SK-N-SH (cell line): ENCODE measurements around the gene PKP4. TPM values are rescaled to one million over a fixed set of nuclear protein-coding genes. Genes with fewer than 3 reads are reported as not detected.
A peak's percentile ranks its signal among the peaks of the same experiment; 100 is the strongest.

Experiments used
- CTCF ChIA-PET: fragments of 300-600, 350-600 bp; formaldehyde crosslinking; extraction: SDS; loops from one replicate; lab custom pipeline; 2021; lab: Yijun Ruan, JAX
- POLR2A ChIA-PET: fragments of 350-600 bp; sonication (Branson Sonifier 250); formaldehyde crosslinking; extraction: SDS; loops from one replicate; lab custom pipeline; 2020; ENCODE audit warnings: antibody characterized with exemption, inconsistent platforms; lab: Yijun Ruan, JAX
- DNase-seq: peaks from one replicate; pipeline ENCODE4 v3.0.0; 2012
- H2AFZ ChIP-seq: fragments of 200-600 bp; sonication (generic); 2 replicates; pipeline ENCODE4 v1.8.1; 2016; ENCODE audit warnings: antibody characterized with exemption, mild to moderate bottlenecking, low read depth
- H3F3A ChIP-seq: fragments of 200-600 bp; sonication (generic); replicated peaks from 2 replicates; pipeline ENCODE3; 2016; ENCODE audit warnings: antibody characterized with exemption, mild to moderate bottlenecking; ENCODE audit not compliant: insufficient read depth
- H3K27ac ChIP-seq, 2 experiments: fragments of 200-500 bp in 1 of 2; fragments of 200-600 bp in 1 of 2; sonication (Bioruptor generic) in 1 of 2; sonication (generic), shearing (Covaris generic) in 1 of 2; 2 replicates each; pipeline versions ENCODE4 v1.5.1 to v1.6.1; 2014 to 2016; ENCODE audit warnings: low read depth in 2 of 2, inconsistent platforms in 1 of 2, low read length in 1 of 2, mild to moderate bottlenecking in 1 of 2, mixed read lengths in 1 of 2
- H3K27me3 ChIP-seq: fragments of 200-600 bp; sonication (generic), shearing (Covaris generic); 2 replicates; pipeline ENCODE4 v1.6.1; 2016; ENCODE audit warnings: mixed run types; ENCODE audit not compliant: insufficient read depth
- H3K36me3 ChIP-seq, 2 experiments: fragments of 200-500 bp in 1 of 2; fragments of 200-600 bp in 1 of 2; sonication (Bioruptor generic) in 1 of 2; sonication (generic) in 1 of 2; replicated peaks in 1 of 2; 2 replicates each; pipeline versions ENCODE3 to v1.5.1; 2014 to 2016; ENCODE audit warnings: low read length in 1 of 2, mild to moderate bottlenecking in 1 of 2; ENCODE audit not compliant: insufficient read depth in 2 of 2, control insufficient read depth in 1 of 2
- H3K4me1 ChIP-seq, 2 experiments: fragments of 200-500 bp in 1 of 2; fragments of 200-600 bp in 1 of 2; sonication (Bioruptor generic) in 1 of 2; sonication (generic), shearing (Covaris generic) in 1 of 2; 2 replicates each; pipeline versions ENCODE4 v1.5.1 to v1.6.1; 2014 to 2016; ENCODE audit warnings: low read depth in 1 of 2, low read length in 1 of 2, mixed run types in 1 of 2; ENCODE audit not compliant: insufficient read depth in 2 of 2, control insufficient read depth in 1 of 2
- H3K4me2 ChIP-seq: fragments of 200-600 bp; sonication (generic), shearing (Covaris generic); 2 replicates; pipeline ENCODE4 v1.6.1; 2017; ENCODE audit warnings: mixed run types
- H3K4me3 ChIP-seq, 2 experiments: fragments of 200-500 bp in 1 of 2; fragments of 200-600 bp in 1 of 2; sonication (Bioruptor generic) in 1 of 2; sonication (generic), shearing (Covaris generic) in 1 of 2; 2 replicates each; pipeline versions ENCODE4 v1.5.1 to v1.8.1; 2014 to 2016; ENCODE audit warnings: low read depth in 2 of 2, inconsistent platforms in 1 of 2, low read length in 1 of 2, mild to moderate bottlenecking in 1 of 2, mixed read lengths in 1 of 2, moderate library complexity in 1 of 2
- H3K79me2 ChIP-seq: fragments of 200-600 bp; sonication (generic); 2 replicates; pipeline ENCODE4 v1.8.1; 2017; ENCODE audit warnings: mild to moderate bottlenecking; ENCODE audit not compliant: insufficient read depth
- H3K9ac ChIP-seq: fragments of 200-600 bp; sonication (generic); 2 replicates; pipeline ENCODE4 v1.6.1; 2017; ENCODE audit warnings: mixed run types
- H3K9me2 ChIP-seq: fragments of 200-600 bp; sonication (generic); 2 replicates; pipeline ENCODE4 v1.6.1; 2017; ENCODE audit warnings: mixed run types
- H3K9me3 ChIP-seq: fragments of 200-600 bp; sonication (generic); 2 replicates; pipeline ENCODE4 v1.6.1; 2017; ENCODE audit warnings: mixed run types, mild to moderate bottlenecking, moderate library complexity
- H4K20me1 ChIP-seq: fragments of 200-600 bp; sonication (generic); 2 replicates; pipeline ENCODE4 v1.6.1; 2017; ENCODE audit warnings: mild to moderate bottlenecking, mixed run types; ENCODE audit not compliant: insufficient read depth
- CHD2 ChIP-seq: fragments of 150-350 bp; IDR thresholded peaks from 2 replicates; pipeline ENCODE4 v1.6.1; 2018; ENCODE audit warnings: low read length; ENCODE audit not compliant: partially characterized antibody
- ELF1 ChIP-seq: IDR thresholded peaks from 2 replicates; pipeline ENCODE4 v1.4.0; 2012
- EP300 ChIP-seq, 2 experiments: IDR thresholded peaks; 2 replicates each; pipeline versions ENCODE4 v1.4.0 to v1.6.1; 2012; ENCODE audit warnings: borderline replicate concordance in 1 of 2, low read depth in 1 of 2, low read length in 1 of 2
- EZH2phosphoT487 ChIP-seq: fragments of 200-600 bp; sonication (generic); IDR thresholded peaks from 2 replicates; pipeline ENCODE4 v1.6.1; 2017; ENCODE audit warnings: low read depth, mixed run types, mild to moderate bottlenecking, antibody characterized with exemption, moderate library complexity, borderline replicate concordance
- FOSL2 ChIP-seq: IDR thresholded peaks from 2 replicates; pipeline ENCODE4 v1.4.0; 2012; ENCODE audit warnings: low read depth, mild to moderate bottlenecking, moderate library complexity, borderline replicate concordance
- GATA2 ChIP-seq: sonication (generic); formaldehyde crosslinking; IDR thresholded peaks from 2 replicates; pipeline ENCODE4 v1.5.0; 2020; ENCODE audit warnings: mild to moderate bottlenecking, missing genetic modification reagents
- JUND ChIP-seq: IDR thresholded peaks from 2 replicates; pipeline ENCODE4 v1.4.0; 2012
- MEF2A ChIP-seq: IDR thresholded peaks from 2 replicates; pipeline ENCODE4 v1.4.0; 2012; ENCODE audit warnings: low read depth, borderline replicate concordance
- MXI1 ChIP-seq: IDR thresholded peaks from 2 replicates; pipeline ENCODE4 v1.6.1; 2012; ENCODE audit warnings: mild to moderate bottlenecking, low read depth, low read length, improper control_type of control experiment
- NFIC ChIP-seq: IDR thresholded peaks from 2 replicates; pipeline ENCODE4 v1.4.0; 2012; ENCODE audit warnings: borderline replicate concordance
- NRF1 ChIP-seq: IDR thresholded peaks from 2 replicates; pipeline ENCODE4 v1.6.1; 2012; ENCODE audit warnings: low read depth, mild to moderate bottlenecking, low read length
- PBX3 ChIP-seq: IDR thresholded peaks from 2 replicates; pipeline ENCODE4; 2012
- POLR2AphosphoS5 ChIP-seq: IDR thresholded peaks from 2 replicates; pipeline ENCODE4 v1.6.1; 2012; ENCODE audit warnings: low read depth, low read length
- RAD21 ChIP-seq: IDR thresholded peaks from 2 replicates; pipeline ENCODE4 v1.6.1; 2012; ENCODE audit warnings: mild to moderate bottlenecking, low read length
- RCOR1 ChIP-seq: fragments of 150-350 bp; IDR thresholded peaks from 2 replicates; pipeline ENCODE4 v1.6.1; 2017; ENCODE audit warnings: antibody characterized with exemption, low read length
- SIN3A ChIP-seq: IDR thresholded peaks from 2 replicates; pipeline ENCODE4 v1.6.1; 2012; ENCODE audit warnings: low read depth, mild to moderate bottlenecking, low read length, moderate library complexity, borderline replicate concordance
- SMC3 ChIP-seq: IDR thresholded peaks from 2 replicates; pipeline ENCODE4 v1.6.1; 2012; ENCODE audit warnings: low read depth, low read length, improper control_type of control experiment
- TAF1 ChIP-seq: IDR thresholded peaks from 2 replicates; pipeline ENCODE4 v1.6.1; 2012; ENCODE audit warnings: low read depth, mild to moderate bottlenecking, low read length, moderate library complexity, borderline replicate concordance
- TCF12 ChIP-seq: IDR thresholded peaks from 2 replicates; pipeline ENCODE4 v1.4.0; 2012
- TEAD4 ChIP-seq: IDR thresholded peaks from 2 replicates; pipeline ENCODE4 v1.4.0; 2012; ENCODE audit warnings: mild to moderate bottlenecking, borderline replicate concordance; ENCODE audit not compliant: insufficient read depth
- WGBS: methylation state at CpG from one replicate; pipeline ENCODE4 v1.1.6; 2017; ENCODE audit warnings: low lambda C conversion rate; 5-methylcytosine and 5-hydroxymethylcytosine counted together
- polyA plus RNA-seq, 3 experiments: library from polyadenylated mRNA; depleted of rRNA; stranded (reverse); fragments of >200 nt; gene quantifications; 2 replicates each; pipeline ENCODE4 v1.2.3, GENCODE V29; 2012
- TF ChIP-seq, protein P1 (sequence below): fragments of 150-350 bp; IDR thresholded peaks from 2 replicates; pipeline ENCODE4 v1.6.1; 2017; ENCODE audit warnings: antibody characterized with exemption, low read length, low read depth, borderline replicate concordance
- TF ChIP-seq, protein P2 (sequence below): IDR thresholded peaks from 2 replicates; pipeline ENCODE4 v1.4.0; 2012; ENCODE audit warnings: low read depth
- TF ChIP-seq, protein P3 (sequence below): IDR thresholded peaks from 2 replicates; pipeline ENCODE4 v1.4.0; 2012; ENCODE audit warnings: low read depth, borderline replicate concordance
- TF ChIP-seq, protein P4 (sequence below): fragments of 150-350 bp; IDR thresholded peaks from 2 replicates; pipeline ENCODE4 v1.6.1; 2016; ENCODE audit warnings: mild to moderate bottlenecking, low read depth, low read length

PKP4 gene
- polyA plus RNA-seq, 1 of the 3 experiments (the other 2 are of a cell fraction): 10.9 TPM

- H3K4me3 ChIP-seq: no peak overlapping the region
These were observed 210.2 kb downstream of the PKP4 start for GRCh38 chr2:158666969-158667368.

GRCh38 chr2:158667586-158667985 is 210.8 kb downstream of the PKP4 start:
- H3K9ac ChIP-seq: no peak overlapping the region
- TF ChIP-seq MEF2A (0 out of 2 replicates have a peak, but pooled peaks have one; percentile 11), EP300 (IDR thresholded peaks at IDR 0.05; ENCODE audit: borderline replicate concordance in 1 of 2, low read depth in 1 of 2, low read length in 1 of 2) (no peak), RCOR1 (no peak), PBX3 (peak; percentile 35), JUND (peak; percentile 46), NFIC (peak; percentile 44; the same call in 1 of the 2 replicates), EZH2phosphoT487 (no peak)
- TF ChIP-seq, protein P1, sequence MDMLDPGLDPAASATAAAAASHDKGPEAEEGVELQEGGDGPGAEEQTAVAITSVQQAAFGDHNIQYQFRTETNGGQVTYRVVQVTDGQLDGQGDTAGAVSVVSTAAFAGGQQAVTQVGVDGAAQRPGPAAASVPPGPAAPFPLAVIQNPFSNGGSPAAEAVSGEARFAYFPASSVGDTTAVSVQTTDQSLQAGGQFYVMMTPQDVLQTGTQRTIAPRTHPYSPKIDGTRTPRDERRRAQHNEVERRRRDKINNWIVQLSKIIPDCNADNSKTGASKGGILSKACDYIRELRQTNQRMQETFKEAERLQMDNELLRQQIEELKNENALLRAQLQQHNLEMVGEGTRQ: no peak
- TF ChIP-seq, protein P2, sequence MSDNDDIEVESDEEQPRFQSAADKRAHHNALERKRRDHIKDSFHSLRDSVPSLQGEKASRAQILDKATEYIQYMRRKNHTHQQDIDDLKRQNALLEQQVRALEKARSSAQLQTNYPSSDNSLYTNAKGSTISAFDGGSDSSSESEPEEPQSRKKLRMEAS: no peak

More at GRCh38 chr2:158666969-158667368, 210.2 kb downstream of the PKP4 start:
- WGBS: 96% methylated on average over 2 of the region's 8 CpGs
- no peak for TF ChIP-seq RAD21
- no peak for TF ChIP-seq POLR2AphosphoS5
- no peak for TF ChIP-seq TEAD4
- TF ChIP-seq, protein P3, sequence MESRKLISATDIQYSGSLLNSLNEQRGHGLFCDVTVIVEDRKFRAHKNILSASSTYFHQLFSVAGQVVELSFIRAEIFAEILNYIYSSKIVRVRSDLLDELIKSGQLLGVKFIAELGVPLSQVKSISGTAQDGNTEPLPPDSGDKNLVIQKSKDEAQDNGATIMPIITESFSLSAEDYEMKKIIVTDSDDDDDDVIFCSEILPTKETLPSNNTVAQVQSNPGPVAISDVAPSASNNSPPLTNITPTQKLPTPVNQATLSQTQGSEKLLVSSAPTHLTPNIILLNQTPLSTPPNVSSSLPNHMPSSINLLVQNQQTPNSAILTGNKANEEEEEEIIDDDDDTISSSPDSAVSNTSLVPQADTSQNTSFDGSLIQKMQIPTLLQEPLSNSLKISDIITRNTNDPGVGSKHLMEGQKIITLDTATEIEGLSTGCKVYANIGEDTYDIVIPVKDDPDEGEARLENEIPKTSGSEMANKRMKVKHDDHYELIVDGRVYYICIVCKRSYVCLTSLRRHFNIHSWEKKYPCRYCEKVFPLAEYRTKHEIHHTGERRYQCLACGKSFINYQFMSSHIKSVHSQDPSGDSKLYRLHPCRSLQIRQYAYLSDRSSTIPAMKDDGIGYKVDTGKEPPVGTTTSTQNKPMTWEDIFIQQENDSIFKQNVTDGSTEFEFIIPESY: no peak
- no peak for TF ChIP-seq MXI1
- no peak for TF ChIP-seq JUND
- TF ChIP-seq, protein P2: no peak
- TF ChIP-seq EZH2phosphoT487: no peak
- TF ChIP-seq ELF1: no peak
- TF ChIP-seq GATA2 (CRISPR knock-in tag): no peak
- TF ChIP-seq TCF12: no peak
- TF ChIP-seq CHD2: no peak
- no peak for TF ChIP-seq SMC3
- no peak for TF ChIP-seq SIN3A
- no peak for TF ChIP-seq NFIC
- TF ChIP-seq RCOR1: no peak
- no peak for TF ChIP-seq TAF1
- TF ChIP-seq, protein P4, sequence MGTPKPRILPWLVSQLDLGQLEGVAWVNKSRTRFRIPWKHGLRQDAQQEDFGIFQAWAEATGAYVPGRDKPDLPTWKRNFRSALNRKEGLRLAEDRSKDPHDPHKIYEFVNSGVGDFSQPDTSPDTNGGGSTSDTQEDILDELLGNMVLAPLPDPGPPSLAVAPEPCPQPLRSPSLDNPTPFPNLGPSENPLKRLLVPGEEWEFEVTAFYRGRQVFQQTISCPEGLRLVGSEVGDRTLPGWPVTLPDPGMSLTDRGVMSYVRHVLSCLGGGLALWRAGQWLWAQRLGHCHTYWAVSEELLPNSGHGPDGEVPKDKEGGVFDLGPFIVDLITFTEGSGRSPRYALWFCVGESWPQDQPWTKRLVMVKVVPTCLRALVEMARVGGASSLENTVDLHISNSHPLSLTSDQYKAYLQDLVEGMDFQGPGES: no peak
- TF ChIP-seq NRF1: no peak
- TF ChIP-seq FOSL2: no peak
- TF ChIP-seq, all 33 proteins: peak for 0
- Histone ChIP-seq H4K20me1 (no peaks in the 10 kb centered on the region), H3F3A (peaks cover 22% of the 10 kb centered on the region), H2AFZ (no peak overlapping the region), H3K27ac (no peak overlapping the region), H3K9me2 (no peaks in the 10 kb centered on the region), H3K79me2 (no peaks in the 10 kb centered on the region), H3K4me1 (peaks cover 33 to 35% of the 10 kb centered on the region in 2 experiments), H3K9me3 (no peaks in the 10 kb centered on the region), H3K9ac (no peak overlapping the region), H3K4me2 (peak overlapping the region; percentile 12; the same call in 1 of the 2 replicates), H3K36me3 (peaks cover 0 to 41% of the 10 kb centered on the region in 2 experiments), H3K27me3 (no peaks in the 10 kb centered on the region)
- DNase-seq: no peak
- POLR2A ChIA-PET: no interaction called here
- CTCF ChIA-PET: interaction anchor here (0.8 to 1.4 kb wide), 4 partner anchors 10 to 19 kb away, joined by 3 to 5 read pairs (median 4); no protein-coding TSS in a partner anchor

More at GRCh38 chr2:158667586-158667985, 210.8 kb downstream of the PKP4 start:
- Histone ChIP-seq H3K27me3 (no peaks in the 10 kb centered on the region), H4K20me1 (no peaks in the 10 kb centered on the region), H3K4me2 (peak overlapping the region; percentile 12; the same call in 1 of the 2 replicates), H3K79me2 (no peaks in the 10 kb centered on the region), H2AFZ (no peak overlapping the region), H3K9me3 (no peaks in the 10 kb centered on the region), H3K36me3 (peaks cover 0 to 41% of the 10 kb centered on the region in 2 experiments), H3F3A (peaks cover 22% of the 10 kb centered on the region), H3K27ac (peak overlapping the region in 1 of 2 experiments; percentile 38; a peak in 2 of 4 replicates), H3K9me2 (no peaks in the 10 kb centered on the region), H3K4me1 (peaks cover 33 to 40% of the 10 kb centered on the region in 2 experiments), H3K4me3 (no peak overlapping the region)
- CTCF ChIA-PET: no interaction called here
- POLR2A ChIA-PET: no interaction called here
- WGBS: 59% methylated on average over 4 of the region's 4 CpGs
- DNase-seq: no peak
